Muscle of leg (tissue), 16 donors: ENCODE data around the gene ISLR2. TPM values are rescaled to one million over a fixed set of nuclear protein-coding genes. Genes with fewer than 3 reads are reported as not detected.
"Not testable (repeated sequence)": the region's sequence is repeated elsewhere in the genome, so short reads cannot be mapped to it uniquely, and the experiment has no call there.

Experiments used
- DNase-seq: peaks from one replicate; pipeline ENCODE4 v3.0.0; 2013
- H3K27ac ChIP-seq: one replicate; pipeline ENCODE4 v1.5.1; 2013; ENCODE audit warnings: mild to moderate bottlenecking, low read length, control low read depth
- H3K27me3 ChIP-seq: one replicate; pipeline ENCODE4 v1.6.1; 2013; ENCODE audit warnings: low read length; ENCODE audit not compliant: control insufficient read depth, insufficient read depth
- H3K36me3 ChIP-seq: one replicate; pipeline ENCODE4 v1.6.1; 2013; ENCODE audit warnings: low read length; ENCODE audit not compliant: control insufficient read depth, insufficient read depth
- H3K4me1 ChIP-seq: one replicate; pipeline ENCODE4 v1.6.1; 2013; ENCODE audit warnings: low read length; ENCODE audit not compliant: control insufficient read depth, insufficient read depth
- H3K4me3 ChIP-seq: one replicate; pipeline ENCODE4 v1.5.1; 2013; ENCODE audit warnings: low read length, control low read depth
- H3K9me3 ChIP-seq: replicated peaks from 2 replicates; pipeline ENCODE4 v1.6.1; 2013; ENCODE audit warnings: low read depth, low read length; ENCODE audit not compliant: control insufficient read depth
- WGBS: methylation state at CpG from one replicate; pipeline ENCODE4 v1.1.5; 2013; ENCODE audit warnings: missing lambda C conversion rate; ENCODE audit not compliant: insufficient coverage; 5-methylcytosine and 5-hydroxymethylcytosine counted together
- long read RNA-seq, 11 donors: transcript quantifications; one replicate each; lab custom pipeline, GENCODE V29; 2026
- polyA plus RNA-seq, 8 donors: library from polyadenylated mRNA; unstranded; fragments of 120-200 nt; gene quantifications; one replicate each; pipeline versions ENCODE4 v1.2.1 to v1.2.3, GENCODE V29; 2013; ENCODE audit warnings: inconsistent platforms in 1 of 8, low replicate concordance in 1 of 8; ENCODE audit not compliant: insufficient read length in 8 of 8, insufficient read depth in 1 of 8
- total RNA-seq: library from RNA; stranded (reverse); fragments of 120-200 nt; gene quantifications from one replicate; pipeline ENCODE4 v1.2.4, GENCODE V29; 2013

ISLR2 gene, protein sequence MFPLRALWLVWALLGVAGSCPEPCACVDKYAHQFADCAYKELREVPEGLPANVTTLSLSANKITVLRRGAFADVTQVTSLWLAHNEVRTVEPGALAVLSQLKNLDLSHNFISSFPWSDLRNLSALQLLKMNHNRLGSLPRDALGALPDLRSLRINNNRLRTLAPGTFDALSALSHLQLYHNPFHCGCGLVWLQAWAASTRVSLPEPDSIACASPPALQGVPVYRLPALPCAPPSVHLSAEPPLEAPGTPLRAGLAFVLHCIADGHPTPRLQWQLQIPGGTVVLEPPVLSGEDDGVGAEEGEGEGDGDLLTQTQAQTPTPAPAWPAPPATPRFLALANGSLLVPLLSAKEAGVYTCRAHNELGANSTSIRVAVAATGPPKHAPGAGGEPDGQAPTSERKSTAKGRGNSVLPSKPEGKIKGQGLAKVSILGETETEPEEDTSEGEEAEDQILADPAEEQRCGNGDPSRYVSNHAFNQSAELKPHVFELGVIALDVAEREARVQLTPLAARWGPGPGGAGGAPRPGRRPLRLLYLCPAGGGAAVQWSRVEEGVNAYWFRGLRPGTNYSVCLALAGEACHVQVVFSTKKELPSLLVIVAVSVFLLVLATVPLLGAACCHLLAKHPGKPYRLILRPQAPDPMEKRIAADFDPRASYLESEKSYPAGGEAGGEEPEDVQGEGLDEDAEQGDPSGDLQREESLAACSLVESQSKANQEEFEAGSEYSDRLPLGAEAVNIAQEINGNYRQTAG
- total RNA-seq (1.4 TPM), polyA plus RNA-seq (1 to 10 TPM; 2.9 to 5.8 (median 3.8) TPM)
- long read RNA-seq, donor 1 = 0 reads
- long read RNA-seq, donor 2 = 0 reads
- long read RNA-seq, donor 3 = 0 reads
- long read RNA-seq, donor 4 = 0 reads
- long read RNA-seq, donor 5 = 0 reads
- long read RNA-seq, donor 6, partial matches to known transcripts = 0 of 1 reads
- long read RNA-seq, donor 6, other reads (novel, unspliced or antisense) = 0 of 1 reads
- long read RNA-seq, donor 7, partial matches to known transcripts = 0 of 3 reads
- long read RNA-seq, donor 7, other reads (novel, unspliced or antisense) = 0 of 3 reads
- long read RNA-seq, donor 8, partial matches to known transcripts = 0 of 2 reads
- long read RNA-seq, donor 8, other reads (novel, unspliced or antisense) = 0 of 2 reads
- long read RNA-seq, donor 9 = 0 reads
- long read RNA-seq, donor 10 = 0 reads
- long read RNA-seq, donor 11 = 0 reads

DNA sequence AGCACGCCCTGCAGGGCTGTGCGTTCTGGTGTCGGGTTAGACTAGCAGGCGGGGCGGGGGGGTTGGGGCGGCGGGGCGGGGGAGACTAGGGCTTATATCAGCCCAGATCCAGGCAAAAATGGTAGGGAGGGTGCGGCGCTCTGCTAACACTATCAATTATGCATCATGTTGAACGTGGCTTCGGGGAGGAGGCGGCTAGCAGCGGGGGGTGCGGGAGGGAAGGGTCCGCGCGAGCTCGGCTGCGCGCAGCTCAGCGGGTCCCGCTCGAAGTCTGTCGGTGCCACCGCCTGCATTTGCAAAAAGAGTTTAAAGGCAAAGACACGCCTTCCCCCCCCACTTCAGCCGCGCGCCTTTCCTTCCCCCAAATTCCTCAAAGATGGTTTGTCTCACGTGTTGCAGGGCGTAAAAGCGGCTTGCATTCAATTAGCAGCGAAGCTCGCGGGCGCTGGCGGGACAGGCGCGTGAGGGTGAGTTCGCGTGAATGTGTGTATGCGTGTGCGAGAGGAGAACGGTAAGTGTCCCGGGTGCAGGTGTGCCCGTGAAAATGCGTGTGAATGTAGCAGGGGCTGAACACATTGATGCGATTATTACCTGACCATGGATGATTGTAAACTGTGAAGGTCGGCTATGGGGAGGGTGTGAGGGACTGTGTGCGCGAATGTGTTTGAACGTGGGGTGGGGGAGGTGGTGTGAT lies at the start of gene ISLR2:
Gene ISLR2 (plus strand): TSS at position 432 of the 694 bp plus-strand sequence. CDS start 2,169 bp downstream, outside the sequence.
- DNase-seq = peak; percentile 71
- Histone ChIP-seq H3K36me3 (no peaks in the 10 kb centered on the region), H3K27me3 (peaks cover 92% of the 10 kb centered on the region), H3K4me1 (peaks cover 35% of the 10 kb centered on the region), H3K27ac (peak within 1 kb of the TSS; percentile 69), H3K9me3 (peaks cover 4% of the 10 kb centered on the region), H3K4me3 (peak within 1 kb of the TSS; percentile 26)
- WGBS = 3% methylated on average over 20 of the region's 53 CpGs

DNA sequence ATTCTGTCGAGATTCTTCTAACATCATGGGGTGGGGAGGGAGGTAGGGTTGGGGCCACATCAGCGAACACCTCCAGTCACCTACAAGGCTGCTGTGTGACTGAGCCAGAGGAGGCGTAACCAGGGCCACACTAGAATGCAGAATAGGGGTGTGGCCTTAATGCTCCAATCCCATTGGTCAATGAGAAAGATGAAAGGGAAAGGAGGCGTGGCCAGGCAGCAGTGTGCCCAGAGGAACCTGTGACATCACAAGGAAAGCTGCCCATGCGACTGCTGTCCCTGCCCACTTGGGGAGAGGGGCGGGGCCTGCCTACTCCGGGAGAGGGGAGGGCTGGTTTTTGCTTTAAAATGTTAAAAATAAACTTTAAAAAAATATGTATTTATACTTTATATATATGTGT lies 47.9 kb upstream of the ISLR2 start, which contains the start of gene GOLGA6A:
Gene GOLGA6A (minus strand): TSS at position 101 of the 400 bp plus-strand sequence. CDS start 41 bp downstream, at position 60.
- H3K9me3 ChIP-seq, H3K27me3 ChIP-seq, H3K4me3 ChIP-seq, H3K4me1 ChIP-seq, DNase-seq, H3K27ac ChIP-seq, H3K36me3 ChIP-seq: not testable (repeated sequence)
- no CpG with 5 or more reads among the region's 7 CpGs for WGBS

DNA sequence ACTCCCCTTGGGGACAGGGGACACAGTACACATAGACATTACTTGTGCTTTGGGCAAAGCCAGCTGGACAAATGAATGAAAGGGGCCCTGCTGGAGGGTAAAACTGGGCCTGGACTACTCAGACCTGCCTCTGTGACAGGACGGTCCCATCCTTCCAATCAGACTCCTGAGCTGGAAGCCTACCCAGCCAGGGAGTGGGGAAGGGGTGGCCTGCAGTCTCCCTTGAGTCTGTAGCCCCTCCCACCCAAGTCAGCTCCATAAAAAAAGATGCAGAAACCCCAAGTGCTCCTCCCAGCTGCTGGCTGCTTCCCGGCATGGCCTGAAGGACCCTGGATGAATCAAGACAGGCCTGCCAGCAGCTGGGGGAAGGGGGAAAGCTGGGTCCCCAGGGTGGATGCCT lies 35.8 kb upstream of the ISLR2 start:
- DNase-seq, H3K4me3 ChIP-seq, H3K27ac ChIP-seq, H3K9me3 ChIP-seq, H3K36me3 ChIP-seq, H3K4me1 ChIP-seq, H3K27me3 ChIP-seq: not testable (repeated sequence)
- WGBS = no CpG with 5 or more reads among the region's 2 CpGs

DNA sequence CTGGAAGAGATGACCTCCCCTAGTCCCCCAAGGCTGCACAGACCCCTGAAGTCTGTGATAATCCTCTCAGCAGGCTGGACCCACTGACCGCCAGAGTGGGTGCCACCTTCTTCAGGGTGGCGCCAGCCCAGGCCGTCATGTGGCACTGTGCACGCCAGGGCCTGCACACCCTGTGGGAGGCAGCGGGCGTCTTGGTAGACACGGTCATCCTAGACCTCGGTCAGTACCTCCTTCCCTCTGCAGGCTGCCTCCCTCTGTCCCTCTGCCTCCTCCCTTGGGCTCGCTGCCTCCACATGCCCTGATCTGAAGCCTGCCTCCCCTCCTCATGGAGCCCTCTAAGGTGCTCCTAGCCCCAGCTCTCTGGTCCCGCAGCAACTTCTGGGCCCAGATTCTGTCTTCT lies 34.8 kb upstream of the ISLR2 start:
- not testable (repeated sequence) for H3K4me1 ChIP-seq, H3K27ac ChIP-seq, H3K4me3 ChIP-seq, DNase-seq, H3K9me3 ChIP-seq, H3K27me3 ChIP-seq, H3K36me3 ChIP-seq
- no CpG with 5 or more reads among the region's 10 CpGs for WGBS

DNA sequence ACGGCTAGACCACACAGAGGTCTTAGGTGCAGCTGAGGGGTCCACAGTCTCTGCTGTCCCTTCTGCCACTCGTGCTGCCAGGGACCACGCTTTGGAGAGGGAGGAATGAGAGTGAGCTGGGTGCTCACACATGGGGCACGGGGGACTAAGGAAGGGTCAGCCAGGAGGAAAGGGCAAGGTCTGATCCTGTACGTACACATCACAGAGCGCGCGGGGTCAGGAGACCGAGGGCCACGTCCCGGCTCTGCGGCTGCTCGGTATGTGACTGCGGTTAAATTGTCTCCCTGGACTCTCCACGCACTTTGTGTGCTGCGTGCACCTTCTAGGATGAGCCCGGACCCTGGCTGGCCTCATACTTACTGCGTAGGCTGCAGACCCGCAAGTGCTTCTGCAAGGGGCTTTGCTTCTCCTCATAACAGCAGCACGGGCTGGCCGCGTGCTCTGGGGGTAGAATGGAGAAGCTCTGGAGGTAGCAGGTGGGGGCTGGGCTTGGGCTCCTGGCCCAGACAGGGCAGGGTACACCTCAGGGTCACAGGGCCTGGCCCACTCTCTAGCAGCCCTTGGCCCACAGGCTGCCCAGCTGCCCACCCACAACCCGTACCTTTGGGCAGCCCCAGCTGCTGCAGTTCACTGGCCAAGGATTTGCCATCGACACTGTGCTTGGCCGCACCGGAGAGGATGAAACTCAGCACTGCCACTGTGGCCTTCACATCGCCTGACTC lies 33.5 kb upstream of the ISLR2 start:
- H3K9me3 ChIP-seq, H3K4me3 ChIP-seq, H3K36me3 ChIP-seq, H3K4me1 ChIP-seq, DNase-seq, H3K27me3 ChIP-seq, H3K27ac ChIP-seq: not testable (repeated sequence)
- no CpG with 5 or more reads among the region's 27 CpGs for WGBS

DNA sequence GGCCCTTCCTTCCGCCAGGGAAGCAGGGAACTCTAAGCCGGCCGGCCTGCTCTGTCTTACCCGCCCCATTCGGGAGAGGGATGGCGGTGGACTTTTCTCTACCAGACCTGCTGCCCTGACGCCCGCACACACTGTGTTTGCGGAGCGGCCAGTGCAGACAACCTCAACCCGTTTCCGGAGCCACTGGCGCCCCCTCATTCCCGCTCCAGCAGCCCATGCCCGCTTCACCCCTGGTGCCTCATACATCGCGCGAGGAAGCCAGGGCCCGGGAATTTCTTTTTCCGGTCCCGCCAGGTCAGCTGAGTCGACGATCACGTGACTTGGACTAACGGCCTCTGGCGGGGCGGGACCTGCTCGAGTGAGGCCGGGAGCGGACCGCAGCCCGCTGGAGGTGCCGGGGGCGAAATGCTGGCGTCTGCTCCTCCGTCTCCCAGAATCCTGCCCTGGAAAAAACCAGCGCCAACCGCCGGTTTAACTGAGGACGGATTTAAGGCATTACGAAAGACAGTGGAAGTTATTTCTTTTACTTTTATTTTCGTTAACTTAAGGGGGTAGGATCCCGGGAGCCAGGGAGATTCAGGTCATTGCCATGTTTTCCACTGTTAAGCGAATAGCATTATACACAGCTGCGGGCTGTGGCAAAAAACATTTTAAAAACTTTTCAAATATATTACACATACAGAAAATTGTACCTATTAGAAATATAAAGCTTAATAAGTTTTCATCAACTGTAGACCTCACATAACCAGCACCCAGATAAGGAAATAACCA lies 30.2 kb upstream of the ISLR2 start:
- 0% methylated on average over 19 of the region's 45 CpGs for WGBS
- not testable (repeated sequence) for H3K27ac ChIP-seq, H3K36me3 ChIP-seq, H3K9me3 ChIP-seq, H3K27me3 ChIP-seq, H3K4me1 ChIP-seq
- H3K4me3 ChIP-seq = peak overlapping the region; percentile 44
- DNase-seq = peak; percentile 95

DNA sequence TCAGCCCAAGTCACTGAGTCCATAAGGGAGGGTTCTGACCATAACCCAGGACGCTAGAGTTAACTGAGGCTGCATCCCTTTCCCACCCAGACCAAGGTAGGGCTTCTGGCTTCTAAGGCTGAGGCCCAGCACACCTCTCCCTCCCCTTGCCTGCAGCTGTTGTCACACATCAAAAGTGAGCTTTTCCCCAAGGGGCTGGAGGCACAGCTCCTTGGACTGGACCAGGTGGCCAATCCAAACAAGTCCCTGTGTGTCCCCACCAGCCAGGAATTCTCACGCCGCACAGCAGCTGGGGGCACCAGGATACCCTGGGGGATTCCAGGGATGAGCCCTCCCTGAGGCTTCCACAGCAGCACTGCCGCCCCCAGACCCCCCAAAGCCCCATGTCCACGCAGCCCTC lies 22.3 kb upstream of the ISLR2 start:
- DNase-seq = no peak
- H3K36me3 ChIP-seq = no peaks in the 10 kb centered on the region
- WGBS = 74% methylated on average over 3 of the region's 5 CpGs
- no peak overlapping the region for H3K27ac ChIP-seq
- H3K9me3 ChIP-seq = no peaks in the 10 kb centered on the region
- no peaks in the 10 kb centered on the region for H3K4me1 ChIP-seq
- no peak overlapping the region for H3K4me3 ChIP-seq
- no peaks in the 10 kb centered on the region for H3K27me3 ChIP-seq

DNA sequence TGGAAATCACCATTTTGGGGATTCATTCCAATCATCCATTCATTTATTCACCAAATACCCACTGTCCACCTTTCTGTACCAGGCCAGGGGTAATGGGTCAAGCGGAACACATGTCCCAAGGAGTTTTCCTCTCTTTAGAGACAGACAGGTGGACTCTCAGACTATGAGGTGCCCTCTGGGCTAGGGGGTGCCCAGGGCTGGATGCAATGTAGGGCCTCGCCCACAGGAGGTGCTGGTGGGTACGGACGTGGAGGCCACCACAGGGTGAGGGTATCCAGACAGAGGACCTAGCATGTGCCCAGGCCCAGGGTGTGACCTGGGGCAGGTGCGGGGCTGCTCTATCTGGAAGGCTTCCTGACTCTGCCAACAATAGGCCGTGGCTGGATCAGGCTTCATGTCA lies 21.8 kb upstream of the ISLR2 start:
- not testable (repeated sequence) for H3K36me3 ChIP-seq, H3K9me3 ChIP-seq, H3K4me1 ChIP-seq, DNase-seq, H3K27me3 ChIP-seq, H3K27ac ChIP-seq, H3K4me3 ChIP-seq
- 90% methylated on average over 2 of the region's 6 CpGs for WGBS
